Measurements from ENCODE around the gene TBX1.

The TBX1 gene

GRCh38 chr22:19803736-19804267 lies 43.2 kb downstream of the TBX1 start:
- TF ChIP-seq GABPA (IDR thresholded peaks at IDR 0.05; ENCODE audit: low read depth) (no peak), SPI1 (IDR thresholded peaks at IDR 0.05; ENCODE audit: borderline replicate concordance, low read depth) (no peak), POLR2AphosphoS5 (IDR thresholded peaks at IDR 0.05; ENCODE audit: low read depth) (no peak), REST (IDR thresholded peaks at IDR 0.05; ENCODE audit: insufficient replicate concordance, low read depth) (no peak), CTCF (IDR thresholded peaks at IDR 0.05; ENCODE audit: insufficient read depth, low read length) (no peak)
- Histone ChIP-seq H3K27me3 (ENCODE audit: insufficient read depth, poor library complexity, severe bottlenecking) (no peaks in the 10 kb centered on the region), H3K27ac (replicated peaks) (no peak overlapping the region), H3K4me3 (replicated peaks; ENCODE audit: insufficient read depth, low read length) (no peak overlapping the region)
- no peak for DNase-seq (ENCODE audit: low read depth in 1 of 2, low spot score in 1 of 2)

- DNase-seq (ENCODE audit: low read depth in 1 of 2, low spot score in 1 of 2), result no peak
- no peak overlapping the region for H3K27ac ChIP-seq (replicated peaks)
- no peak overlapping the region for H3K4me3 ChIP-seq (replicated peaks; ENCODE audit: insufficient read depth, low read length)
- no peaks in the 10 kb centered on the region for H3K27me3 ChIP-seq (ENCODE audit: insufficient read depth, poor library complexity, severe bottlenecking)
- TF ChIP-seq SPI1 (IDR thresholded peaks at IDR 0.05; ENCODE audit: borderline replicate concordance, low read depth) (no peak), POLR2AphosphoS5 (IDR thresholded peaks at IDR 0.05; ENCODE audit: low read depth) (no peak), GABPA (IDR thresholded peaks at IDR 0.05; ENCODE audit: low read depth) (no peak), REST (IDR thresholded peaks at IDR 0.05; ENCODE audit: insufficient replicate concordance, low read depth) (no peak), CTCF (IDR thresholded peaks at IDR 0.05; ENCODE audit: insufficient read depth, low read length) (no peak)
Measured at GRCh38 chr22:19805821-19806212, 45.2 kb downstream of the TBX1 start.

- TF ChIP-seq POLR2AphosphoS5 (IDR thresholded peaks at IDR 0.05; ENCODE audit: low read depth) (no peak), GABPA (IDR thresholded peaks at IDR 0.05; ENCODE audit: low read depth) (no peak), SPI1 (IDR thresholded peaks at IDR 0.05; ENCODE audit: borderline replicate concordance, low read depth) (no peak), CTCF (IDR thresholded peaks at IDR 0.05; ENCODE audit: insufficient read depth, low read length) (no peak), REST (IDR thresholded peaks at IDR 0.05; ENCODE audit: insufficient replicate concordance, low read depth) (no peak)
- no peak for DNase-seq (ENCODE audit: low read depth in 1 of 2, low spot score in 1 of 2)
- H3K27me3 ChIP-seq (ENCODE audit: insufficient read depth, poor library complexity, severe bottlenecking), result no peaks in the 10 kb centered on the region
- H3K4me3 ChIP-seq (replicated peaks; ENCODE audit: insufficient read depth, low read length), result no peak overlapping the region
- no peak overlapping the region for H3K27ac ChIP-seq (replicated peaks)
Measured at GRCh38 chr22:19806213-19807160, 45.9 kb downstream of the TBX1 start.

Measured in HL-60 (cell line).